ENCODE measurements around the gene TNK2. TPM values are rescaled to one million over a fixed set of nuclear protein-coding genes. Genes with fewer than 3 reads are reported as not detected.
"Not testable (repeated sequence)": the region's sequence is repeated elsewhere in the genome, so short reads cannot be mapped to it uniquely, and the experiment has no call there.

Gene TNK2
- total and polyA plus RNA-seq, 2 of the 13 experiments (the other 11 are each of a cell fraction or from before 2014, with no cell fraction given): 4.6 to 5.8 TPM

GRCh38 chr3:195903950-195904290 lies 4.4 kb downstream of the TNK2 start:
- TF ChIP-seq DDIT3 (CRISPR knock-in tag; IDR thresholded peaks at IDR 0.05): no peak
- no peak for TF ChIP-seq TCF7 (IDR thresholded peaks at IDR 0.05; ENCODE audit: low read depth)
- H4K20me1 ChIP-seq (ENCODE audit: insufficient read depth, low read length): no peaks in the 10 kb centered on the region; the same call in 1 of the 2 replicates
- H3K9ac ChIP-seq (ENCODE audit: insufficient read depth, low read depth, low read length): no peak overlapping the region
- peaks cover 2% of the 10 kb centered on the region for H3K79me2 ChIP-seq (ENCODE audit: insufficient read depth, low read length)
- ChIA-PET CTCF (ENCODE audit: low intra/inter-chr PET ratio, low total read pairs) (no interaction called here), POLR2A (no interaction called here)
- H2AFZ ChIP-seq (ENCODE audit: low read length): no peak overlapping the region
- in situ Hi-C loops (cut with HindIII; ENCODE audit: extremely low pct_ligation_motif_present, low pct_unique_long_range_greater_than_20kb) (no loop called here), intact Hi-C loops (cut with micrococcal nuclease; ENCODE audit: unreplicated experiment) (no loop called here)
- DNase-seq (ENCODE audit: low spot score): no peak
- no peaks in the 10 kb centered on the region for H3K9me3 ChIP-seq (ENCODE audit: low read length)
- no peak overlapping the region for H3K4me2 ChIP-seq (ENCODE audit: low read depth, low read length)
- ATAC-seq: no peak
- no peaks in the 10 kb centered on the region for H3K36me3 ChIP-seq (replicated peaks in 1 of 2; ENCODE audit: control insufficient read depth in 1 of 2, insufficient read depth in 2 of 2, low read length in 2 of 2)
- H3K4me1 ChIP-seq (ENCODE audit: insufficient read depth, low read length): peaks cover 69% of the 10 kb centered on the region
- no peak overlapping the region for H3K27ac ChIP-seq (ENCODE audit: extremely low read length, insufficient read depth, low read length)
- BruUV-seq (replicated peaks): no TSS peak
- 83% methylated on average over 6 of the region's 6 CpGs for WGBS (ENCODE audit: low lambda C conversion rate)
- no peak for FAIRE-seq
- H3K27me3 ChIP-seq (ENCODE audit: control insufficient read depth in 1 of 2, insufficient read depth in 2 of 2, low read length in 2 of 2): no peaks in the 10 kb centered on the region
- H3K4me3 ChIP-seq (replicated peaks in 1 of 3; ENCODE audit: insufficient read depth in 1 of 3, low read depth in 2 of 3, low read length in 3 of 3): no peak overlapping the region

GRCh38 chr3:195902634-195903033 lies 5.7 kb downstream of the TNK2 start:
- H4K20me1 ChIP-seq (ENCODE audit: insufficient read depth, low read length); H3K9me3 ChIP-seq (ENCODE audit: low read length); H3K36me3 ChIP-seq (replicated peaks in 1 of 2; ENCODE audit: control insufficient read depth in 1 of 2, insufficient read depth in 2 of 2, low read length in 2 of 2); CTCF ChIA-PET (ENCODE audit: low intra/inter-chr PET ratio, low total read pairs); in situ Hi-C loops (cut with HindIII; ENCODE audit: extremely low pct_ligation_motif_present, low pct_unique_long_range_greater_than_20kb); FAIRE-seq; H3K27me3 ChIP-seq (ENCODE audit: control insufficient read depth in 1 of 2, insufficient read depth in 2 of 2, low read length in 2 of 2); H3K4me2 ChIP-seq (ENCODE audit: low read depth, low read length); H2AFZ ChIP-seq (ENCODE audit: low read length); ATAC-seq; H3K4me3 ChIP-seq (replicated peaks in 1 of 3; ENCODE audit: insufficient read depth in 1 of 3, low read depth in 2 of 3, low read length in 3 of 3); BruUV-seq (replicated peaks); H3K27ac ChIP-seq (ENCODE audit: extremely low read length, insufficient read depth, low read length); intact Hi-C loops (cut with micrococcal nuclease; ENCODE audit: unreplicated experiment); DNase-seq (ENCODE audit: low spot score); H3K9ac ChIP-seq (ENCODE audit: insufficient read depth, low read depth, low read length); H3K79me2 ChIP-seq (ENCODE audit: insufficient read depth, low read length): not testable (repeated sequence)
- peaks cover 67% of the 10 kb centered on the region for H3K4me1 ChIP-seq (ENCODE audit: insufficient read depth, low read length)
- POLR2A ChIA-PET: interaction anchor here (1.3 kb wide), 1 partner anchor 16 kb away, joined by 3 read pairs; no protein-coding TSS in a partner anchor
- 92% methylated on average over 9 of the region's 9 CpGs for WGBS (ENCODE audit: low lambda C conversion rate)

GRCh38 chr3:195901836-195902585 lies 6.3 kb downstream of the TNK2 start:
- H3K27ac ChIP-seq (ENCODE audit: extremely low read length, insufficient read depth, low read length); CTCF ChIA-PET (ENCODE audit: low intra/inter-chr PET ratio, low total read pairs); H3K4me2 ChIP-seq (ENCODE audit: low read depth, low read length); H3K36me3 ChIP-seq (replicated peaks in 1 of 2; ENCODE audit: control insufficient read depth in 1 of 2, insufficient read depth in 2 of 2, low read length in 2 of 2); H3K4me3 ChIP-seq (replicated peaks in 1 of 3; ENCODE audit: insufficient read depth in 1 of 3, low read depth in 2 of 3, low read length in 3 of 3); H4K20me1 ChIP-seq (ENCODE audit: insufficient read depth, low read length); H2AFZ ChIP-seq (ENCODE audit: low read length); FAIRE-seq; H3K27me3 ChIP-seq (ENCODE audit: control insufficient read depth in 1 of 2, insufficient read depth in 2 of 2, low read length in 2 of 2); H3K9me3 ChIP-seq (ENCODE audit: low read length); BruUV-seq (replicated peaks); intact Hi-C loops (cut with micrococcal nuclease; ENCODE audit: unreplicated experiment); H3K79me2 ChIP-seq (ENCODE audit: insufficient read depth, low read length); in situ Hi-C loops (cut with HindIII; ENCODE audit: extremely low pct_ligation_motif_present, low pct_unique_long_range_greater_than_20kb); ATAC-seq; H3K9ac ChIP-seq (ENCODE audit: insufficient read depth, low read depth, low read length); DNase-seq (ENCODE audit: low spot score): not testable (repeated sequence)
- H3K4me1 ChIP-seq (ENCODE audit: insufficient read depth, low read length): peaks cover 67% of the 10 kb centered on the region
- 92% methylated on average over 16 of the region's 16 CpGs for WGBS (ENCODE audit: low lambda C conversion rate)
- POLR2A ChIA-PET: interaction anchor here (1.3 kb wide), 1 partner anchor 15 kb away, joined by 3 read pairs; no protein-coding TSS in a partner anchor
